GM11168 (cell line): ENCODE results near the gene AMY2A.
"Not testable (repeated sequence)": the region's sequence is repeated elsewhere in the genome, so short reads cannot be mapped to it uniquely, and the experiment has no call there.

ENCODE experiments used
- in situ Hi-C: fragments of 300-500 bp; cut with MboI; formaldehyde crosslinking; loops from one replicate; pipeline ENCODE4 v1.12.0; 2022; ENCODE audit warnings: low sequenced_read_pairs; ENCODE audit not compliant: unreplicated experiment

Gene AMY2A

GRCh38 chr1:103616994-103617477 lies at the start of gene AMY2A:
Gene AMY2A, plus strand, starts transcription at chr1:103617427. Its CDS starts 14 bp downstream, at chr1:103617441.
- in situ Hi-C loops, result not testable (repeated sequence)

- in situ Hi-C loops, result no loop called here
These were observed 47.7 kb upstream of the AMY2A start for GRCh38 chr1:103569493-103569892.

DNA sequence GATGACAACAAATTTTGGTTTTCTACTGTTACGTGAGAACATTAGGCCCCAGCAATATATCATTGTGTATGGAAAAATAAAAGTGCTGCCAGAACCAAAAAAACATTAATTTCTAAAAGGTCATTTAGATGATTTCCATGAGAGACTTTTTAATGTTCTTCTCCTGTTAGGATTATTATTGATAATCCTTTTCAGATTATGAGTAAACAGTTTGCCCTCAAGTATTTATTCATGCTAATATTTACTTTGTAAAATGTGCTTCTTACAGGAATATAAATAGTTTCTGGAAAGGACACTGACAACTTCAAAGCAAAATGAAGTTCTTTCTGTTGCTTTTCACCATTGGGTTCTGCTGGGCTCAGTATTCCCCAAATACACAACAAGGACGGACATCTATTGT lies 45.9 kb upstream of the AMY2A start, which contains the start of gene AMY2B:
Gene AMY2B, plus strand, starts transcription at position 301 of the 400 bp plus-strand sequence. Its CDS starts 14 bp downstream, at position 315.
- in situ Hi-C loops, result not testable (repeated sequence)

GRCh38 chr1:103576065-103576464 lies 41.2 kb upstream of the AMY2A start:
- in situ Hi-C loops, result no loop called here

- in situ Hi-C loops, result not testable (repeated sequence)
These were observed 40.4 kb upstream of the AMY2A start for GRCh38 chr1:103576784-103577183.

- in situ Hi-C loops, result no loop called here
These were observed 34.8 kb upstream of the AMY2A start for GRCh38 chr1:103582464-103582863.

GRCh38 chr1:103583887-103584286 lies 33.3 kb upstream of the AMY2A start:
- in situ Hi-C loops, result no loop called here

DNA sequence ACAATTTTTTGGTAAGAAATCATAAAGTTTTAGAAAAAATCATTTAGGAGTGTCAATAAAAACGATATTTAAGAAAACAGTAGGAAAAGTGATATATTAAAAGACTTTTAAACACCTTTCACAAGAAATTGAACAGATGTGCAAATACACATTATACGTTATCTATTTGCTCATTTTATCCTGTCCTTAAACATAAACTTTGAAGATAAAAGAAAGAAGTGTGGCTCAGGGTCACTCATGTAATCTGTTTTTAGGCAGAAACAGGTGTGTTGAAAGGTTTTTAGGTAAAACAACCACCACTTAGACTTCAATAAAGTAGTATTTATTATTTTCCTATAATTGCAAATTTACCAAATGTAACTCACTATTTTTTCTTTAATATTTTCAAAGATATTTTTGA lies 32.7 kb upstream of the AMY2A start:
- in situ Hi-C loops, result no loop called here

GRCh38 chr1:103602740-103603139 lies 14.5 kb upstream of the AMY2A start:
- in situ Hi-C loops, result not testable (repeated sequence)

DNA sequence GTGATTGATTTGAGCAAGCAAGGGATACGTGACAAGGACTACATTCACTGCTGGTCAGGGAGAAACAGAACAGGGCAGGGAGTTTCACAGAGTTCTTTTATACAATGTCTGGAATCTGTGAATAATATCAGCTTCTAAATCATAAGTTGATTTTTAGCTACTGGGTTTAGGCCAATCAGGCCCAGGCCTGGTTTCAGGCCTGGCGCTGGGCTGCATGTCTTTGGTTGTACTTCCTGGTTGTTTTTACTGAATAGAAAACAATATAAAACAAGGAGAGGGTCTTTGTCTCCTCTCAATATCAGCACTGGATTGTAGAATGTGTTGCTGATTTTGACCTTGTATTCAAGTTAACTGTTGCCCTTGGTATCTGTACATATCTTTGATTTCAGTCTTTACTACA lies 865 bp upstream of the AMY2A start:
- in situ Hi-C loops, result no loop called here

DNA sequence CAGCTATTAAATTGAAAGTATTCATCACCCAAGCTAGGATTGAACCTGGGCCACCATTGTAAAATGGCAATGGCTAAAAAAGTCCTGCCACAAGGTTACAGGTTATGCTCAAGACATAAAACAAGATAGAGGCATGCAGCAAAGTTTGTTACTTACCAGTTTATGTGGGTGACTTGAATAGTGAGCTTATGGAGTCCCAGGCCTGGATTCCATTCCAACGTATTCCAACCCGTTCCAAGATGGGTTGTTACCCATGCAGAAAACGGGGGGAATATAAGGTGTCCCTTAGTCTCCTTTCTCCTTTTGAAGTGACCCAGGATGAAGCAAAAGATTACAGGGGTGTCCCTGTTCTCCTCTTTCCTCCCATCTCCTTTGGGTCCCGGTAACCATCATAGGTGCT lies 10.2 kb downstream of the AMY2A start:
- in situ Hi-C loops, result not testable (repeated sequence)

- in situ Hi-C loops, result not testable (repeated sequence)
These were observed 24.0 kb downstream of the AMY2A start for GRCh38 chr1:103641194-103641593.

GRCh38 chr1:103643908-103644307 lies 26.7 kb downstream of the AMY2A start:
- in situ Hi-C loops, result not testable (repeated sequence)

DNA sequence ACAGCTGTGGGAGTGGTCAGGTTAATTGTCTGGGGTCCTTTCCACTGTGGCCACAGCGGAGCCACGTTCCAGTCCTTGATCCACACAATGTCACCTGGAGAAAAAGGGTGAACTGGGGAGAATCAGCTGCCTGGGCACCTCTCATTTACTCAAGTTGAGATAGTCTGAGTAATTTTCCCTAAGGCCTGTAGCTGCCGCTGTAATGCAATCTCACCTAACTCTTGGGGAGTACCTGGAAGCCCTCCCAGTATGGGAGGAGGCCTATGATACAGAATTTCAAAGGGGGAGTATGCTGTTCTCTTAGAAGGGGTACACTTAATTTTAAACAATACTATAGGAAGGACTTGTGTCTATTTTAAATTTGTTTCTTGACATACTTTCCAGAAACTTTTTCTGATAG lies 33.1 kb downstream of the AMY2A start:
- in situ Hi-C loops, result not testable (repeated sequence)

DNA sequence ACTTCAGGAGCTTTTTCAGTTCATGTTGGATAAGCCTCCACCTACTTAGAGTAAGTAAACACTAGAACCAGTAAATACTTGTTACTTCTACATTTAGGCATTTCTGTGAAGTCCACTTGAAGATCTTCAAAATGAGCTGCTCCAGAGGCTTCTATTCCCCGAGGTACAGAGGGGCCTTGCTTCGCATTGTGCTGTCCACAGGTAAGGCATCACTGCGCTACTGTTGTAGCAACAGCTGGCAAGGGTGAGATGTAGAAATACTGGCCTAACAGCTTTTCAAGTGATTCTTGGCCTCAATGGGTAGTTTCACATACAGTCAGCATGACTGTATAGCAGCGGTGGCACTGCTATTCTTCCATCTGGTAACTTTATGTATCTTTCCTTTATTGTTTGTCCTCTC lies 33.7 kb downstream of the AMY2A start:
- in situ Hi-C loops, result not testable (repeated sequence)

- in situ Hi-C loops, result not testable (repeated sequence)
These were observed 36.9 kb downstream of the AMY2A start for GRCh38 chr1:103654133-103654532.

DNA sequence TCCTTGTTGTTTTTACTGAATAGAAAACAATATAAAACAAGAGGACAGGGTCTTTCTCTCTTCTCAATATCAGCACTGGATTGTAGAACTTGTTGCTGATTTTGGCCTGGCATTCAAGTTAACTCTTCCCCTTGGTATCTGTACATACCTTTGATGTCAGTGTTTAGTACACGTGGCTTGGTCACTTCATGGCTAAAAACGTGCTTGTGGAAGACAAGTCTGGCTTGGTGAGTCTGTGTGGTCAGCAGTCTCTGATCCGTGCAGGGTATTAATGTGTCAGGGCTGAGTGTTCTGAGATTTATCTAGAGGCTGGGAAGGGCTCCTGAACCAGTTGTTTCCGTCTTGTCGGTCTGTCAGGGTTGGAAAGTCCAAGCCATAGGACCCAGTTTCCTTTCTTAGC lies 38.2 kb downstream of the AMY2A start, which contains the start of gene AMY1A:
Gene AMY1A, plus strand, starts transcription at position 301 of the 400 bp plus-strand sequence. CDS start 571 bp downstream, outside the sequence.
- in situ Hi-C loops, result not testable (repeated sequence)
